ENCODE data around the gene TAL1.
"Not testable (repeated sequence)": the region's sequence is repeated elsewhere in the genome, so short reads cannot be mapped to it uniquely, and the experiment has no call there.

TAL1 gene

GRCh38 chr1:47232187-47232874 lies at the start of gene TAL1:
Gene TAL1, minus strand, starts transcription at chr1:47232225. Its CDS starts 6,337 bp downstream, at chr1:47225888.
- no peak for DNase-seq

GRCh38 chr1:47280142-47280541 lies 48.1 kb upstream of the TAL1 start:
- no peak for DNase-seq

GRCh38 chr1:47276850-47277249 lies 44.8 kb upstream of the TAL1 start:
- DNase-seq: no peak

GRCh38 chr1:47275811-47276210 lies 43.8 kb upstream of the TAL1 start:
- not testable (repeated sequence) for DNase-seq

- DNase-seq: not testable (repeated sequence)
These were observed 33.5 kb upstream of the TAL1 start for GRCh38 chr1:47265529-47265928.

- DNase-seq: peak; percentile 0
These were observed 30.9 kb upstream of the TAL1 start for GRCh38 chr1:47262787-47263413.

GRCh38 chr1:47257224-47257623 lies 25.2 kb upstream of the TAL1 start:
- no peak for DNase-seq

GRCh38 chr1:47252795-47253194 lies 20.8 kb upstream of the TAL1 start:
- DNase-seq: no peak

- DNase-seq: no peak
These were observed 20.3 kb upstream of the TAL1 start for GRCh38 chr1:47252369-47252768.

GRCh38 chr1:47249755-47250154 lies 17.7 kb upstream of the TAL1 start:
- no peak for DNase-seq

- DNase-seq: no peak
These were observed 12.4 kb upstream of the TAL1 start for GRCh38 chr1:47244339-47244862.

- DNase-seq: no peak
These were observed 11.9 kb upstream of the TAL1 start for GRCh38 chr1:47243910-47244309.

GRCh38 chr1:47241114-47242113 lies 9.4 kb upstream of the TAL1 start:
- no peak for DNase-seq

GRCh38 chr1:47238935-47239592 lies 7.0 kb upstream of the TAL1 start:
- DNase-seq: no peak

- no peak for DNase-seq
These were observed 3.8 kb upstream of the TAL1 start for GRCh38 chr1:47235806-47236205.

GRCh38 chr1:47235241-47235681 lies 3.2 kb upstream of the TAL1 start:
- DNase-seq: no peak

- DNase-seq: no peak
These were observed 1.2 kb upstream of the TAL1 start for GRCh38 chr1:47233186-47233585.

- DNase-seq: no peak
These were observed 481 bp downstream of the TAL1 start for GRCh38 chr1:47231301-47232186.

- DNase-seq: no peak
These were observed 1.2 kb downstream of the TAL1 start for GRCh38 chr1:47230692-47231300.

GRCh38 chr1:47229886-47230691 lies 1.9 kb downstream of the TAL1 start:
- DNase-seq: no peak

All from COR-L47 (cell line).